Body of pancreas (tissue), 4 donors: ENCODE data around the gene ZNF622.

Source experiments
- CTCF ChIP-seq, 7 experiments: fragments of 450-650 bp in 4 of 7; fragments of 200-600 bp in 3 of 7; sonication (generic) in 3 of 7; IDR thresholded peaks; one replicate each; pipeline ENCODE4 v1.5.1; 2016 to 2019; ENCODE audit warnings: antibody characterized with exemption in 7 of 7
- POLR2A ChIP-seq, 3 donors: fragments of 450-650 bp; IDR thresholded peaks; one replicate each; pipeline ENCODE4 v1.6.1; 2016; ENCODE audit warnings: antibody characterized with exemption in 3 of 3, mild to moderate bottlenecking in 2 of 3

DNA sequence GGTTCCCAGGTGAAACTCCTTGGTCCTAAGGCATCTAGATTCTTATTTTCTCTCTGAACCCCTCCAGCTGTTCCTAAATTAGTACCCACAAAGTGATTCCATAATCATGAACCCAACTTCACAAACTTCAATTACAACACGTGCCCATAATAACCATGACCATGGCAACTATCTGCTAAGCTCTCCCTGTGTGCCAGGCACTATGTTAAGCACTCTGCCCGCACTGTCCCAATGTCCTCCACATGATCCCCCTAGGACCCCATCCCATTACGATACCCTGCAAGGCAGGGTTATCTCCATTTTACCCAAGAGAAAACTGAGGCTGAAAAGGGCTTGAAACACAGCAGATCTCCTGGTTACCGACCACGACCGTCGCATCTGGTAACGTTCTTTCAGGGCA is 25.3 kb upstream of the ZNF622 start:
- TF ChIP-seq CTCF (IDR thresholded peaks at IDR 0.05) (no peak), POLR2A (IDR thresholded peaks at IDR 0.05) (no peak)
